B cell (primary cell): ENCODE measurements around the gene IRX5. TPM values are rescaled to one million over a fixed set of nuclear protein-coding genes. Genes with fewer than 3 reads are reported as not detected.

Experiments used
- ATAC-seq: fragments of 200-7000 bp; cut with Tn5 transposase; one replicate; pipeline ENCODE4 v1.10.0; 2021; ENCODE audit warnings: low read depth, mild to moderate bottlenecking, moderate number of reproducible peaks, moderate library complexity
- CTCF ChIA-PET: fragments of 350-600 bp; sonication (Branson Sonifier 250); formaldehyde crosslinking; loops from one replicate; lab custom pipeline; 2021; ENCODE audit warnings: antibody characterized with exemption, inconsistent platforms; lab: Charles Lee
- POLR2A ChIA-PET: fragments of 350-600 bp; sonication (Branson Sonifier 250); formaldehyde crosslinking; loops from one replicate; lab custom pipeline; 2021; ENCODE audit warnings: antibody characterized with exemption; lab: Charles Lee
- DNase-seq: peaks from one replicate; pipeline ENCODE4 v3.0.0; 2013
- H2AFZ ChIP-seq: 2 replicates; pipeline ENCODE4 v1.6.1; 2012; ENCODE audit warnings: mild to moderate bottlenecking, low read depth, low read length; ENCODE audit not compliant: insufficient read depth, poor library complexity, severe bottlenecking
- H3K27ac ChIP-seq, 2 donors: 1 replicate in 1 of 2; 2 replicates in 1 of 2; pipeline ENCODE4 v1.5.1; 2012 to 2013; ENCODE audit warnings: low read length in 2 of 2, mild to moderate bottlenecking in 2 of 2, moderate library complexity in 1 of 2
- H3K27me3 ChIP-seq, 4 experiments: fragments of 200-600 bp in 1 of 4; sonication (generic) in 1 of 4; replicated peaks in 1 of 4; 1 replicate in 2 of 4; 2 replicates in 2 of 4; pipeline versions ENCODE4 v1.6.1 to v1.7.0; 2013 to 2016; ENCODE audit warnings: low read length in 3 of 4, mild to moderate bottlenecking in 2 of 4, mixed read lengths in 1 of 4, moderate library complexity in 1 of 4; ENCODE audit not compliant: insufficient read depth in 4 of 4, control insufficient read depth in 3 of 4; ENCODE audit errors: control extremely low read depth in 1 of 4
- H3K36me3 ChIP-seq, 2 experiments: replicated peaks in 1 of 2; 1 replicate in 1 of 2; 2 replicates in 1 of 2; pipeline versions ENCODE4 v1.6.1 to v1.7.1; 2013; ENCODE audit warnings: low read length in 1 of 2; ENCODE audit not compliant: insufficient read depth in 2 of 2, control insufficient read depth in 1 of 2; ENCODE audit errors: control extremely low read depth in 1 of 2, extremely low read depth in 1 of 2
- H3K4me1 ChIP-seq, 2 donors: fragments of 200-600 bp in 1 of 2; sonication (generic) in 1 of 2; 1 replicate in 1 of 2; 2 replicates in 1 of 2; pipeline versions ENCODE4 v1.5.1 to v1.6.1; 2013 to 2017; ENCODE audit warnings: low read length in 2 of 2; ENCODE audit not compliant: control insufficient read depth in 2 of 2, insufficient read depth in 2 of 2
- H3K4me2 ChIP-seq: replicated peaks from 2 replicates; pipeline ENCODE3; 2012; ENCODE audit warnings: mild to moderate bottlenecking, low read depth, low read length; ENCODE audit not compliant: poor library complexity, severe bottlenecking
- H3K4me3 ChIP-seq, 5 experiments: fragments of 200-600 bp in 1 of 5; sonication (generic) in 1 of 5; 1 replicate in 3 of 5; 2 replicates in 2 of 5; pipeline versions ENCODE4 v1.5.1 to v1.7.0; 2011 to 2016; ENCODE audit warnings: low read length in 4 of 5, mild to moderate bottlenecking in 4 of 5, low read depth in 2 of 5, control low read depth in 1 of 5, moderate library complexity in 1 of 5; ENCODE audit not compliant: insufficient read depth in 1 of 5; ENCODE audit errors: control extremely low read depth in 1 of 5, extremely low read depth in 1 of 5
- H3K79me2 ChIP-seq: fragments of 200-600 bp; sonication (generic); one replicate; pipeline ENCODE4 v1.6.0; 2016; ENCODE audit warnings: low read length; ENCODE audit not compliant: control insufficient read depth, insufficient read depth
- H3K9ac ChIP-seq: fragments of 200-600 bp; sonication (generic); 2 replicates; pipeline ENCODE4 v1.6.1; 2017; ENCODE audit warnings: mild to moderate bottlenecking, low read length, moderate library complexity
- H3K9me3 ChIP-seq, 3 donors: one replicate each; pipeline versions ENCODE4 v1.6.1 to v1.7.1; 2013; ENCODE audit warnings: low read length in 2 of 3; ENCODE audit not compliant: control insufficient read depth in 2 of 3, insufficient read depth in 1 of 3; ENCODE audit errors: control extremely low read depth in 1 of 3
- H4K20me1 ChIP-seq: 2 replicates; pipeline ENCODE4 v1.6.0; 2012; ENCODE audit warnings: mild to moderate bottlenecking, low read length; ENCODE audit not compliant: insufficient read depth, control insufficient read depth, poor library complexity, severe bottlenecking
- H3K27ac Mint-ChIP-seq: one replicate; pipeline ENCODE4 v1.8.0; 2021; ENCODE audit warnings: mixed read lengths
- H3K27me3 Mint-ChIP-seq: one replicate; pipeline ENCODE4 v1.8.0; 2021; ENCODE audit warnings: mixed read lengths
- H3K4me1 Mint-ChIP-seq: one replicate; pipeline ENCODE4 v1.8.0; 2021; ENCODE audit warnings: mixed read lengths
- H3K4me3 Mint-ChIP-seq: one replicate; pipeline ENCODE4 v1.8.0; 2021; ENCODE audit warnings: mixed read lengths
- H3K9me3 Mint-ChIP-seq: one replicate; pipeline ENCODE4 v1.8.0; 2022; ENCODE audit warnings: mixed read lengths; ENCODE audit not compliant: insufficient read depth
- EZH2 ChIP-seq: IDR thresholded peaks from 2 replicates; pipeline ENCODE4 v1.6.1; 2012; ENCODE audit warnings: borderline replicate concordance, low read depth, mild to moderate bottlenecking, moderate library complexity, low read length; ENCODE audit not compliant: insufficient read depth, poor library complexity, severe bottlenecking
- WGBS: methylation state at CpG from one replicate; pipeline ENCODE4 v1.1.5; 2013; ENCODE audit warnings: missing lambda C conversion rate; ENCODE audit not compliant: insufficient coverage; 5-methylcytosine and 5-hydroxymethylcytosine counted together
- intact Hi-C: fragments of 100-400 bp; cut with micrococcal nuclease; formaldehyde crosslinking; loops from one replicate; pipeline ENCODE4 v1.10.0; 2022
- polyA plus RNA-seq: library from polyadenylated mRNA; depleted of rRNA; stranded (reverse); fragments of >200 nt; gene quantifications from 2 replicates; pipeline ENCODE4 v1.2.3, GENCODE V29; 2012
- total RNA-seq, 2 donors: library from RNA; stranded (reverse); fragments of 120-200 nt in 1 of 2; gene quantifications; 1 replicate in 1 of 2; 2 replicates in 1 of 2; pipeline versions ENCODE4 v1.2.3 to v1.2.4, GENCODE V29; 2013 to 2022
- TF ChIP-seq, protein P1 (sequence below): fragments of 200-600 bp; IDR thresholded peaks from one replicate; pipeline ENCODE4 v1.8.0; 2022; ENCODE audit warnings: antibody characterized with exemption, mild to moderate bottlenecking

Gene IRX5
- total and polyA plus RNA-seq, 2 donors (not counting 1 experiment from before 2014, with no cell fraction given) = not detected

DNA sequence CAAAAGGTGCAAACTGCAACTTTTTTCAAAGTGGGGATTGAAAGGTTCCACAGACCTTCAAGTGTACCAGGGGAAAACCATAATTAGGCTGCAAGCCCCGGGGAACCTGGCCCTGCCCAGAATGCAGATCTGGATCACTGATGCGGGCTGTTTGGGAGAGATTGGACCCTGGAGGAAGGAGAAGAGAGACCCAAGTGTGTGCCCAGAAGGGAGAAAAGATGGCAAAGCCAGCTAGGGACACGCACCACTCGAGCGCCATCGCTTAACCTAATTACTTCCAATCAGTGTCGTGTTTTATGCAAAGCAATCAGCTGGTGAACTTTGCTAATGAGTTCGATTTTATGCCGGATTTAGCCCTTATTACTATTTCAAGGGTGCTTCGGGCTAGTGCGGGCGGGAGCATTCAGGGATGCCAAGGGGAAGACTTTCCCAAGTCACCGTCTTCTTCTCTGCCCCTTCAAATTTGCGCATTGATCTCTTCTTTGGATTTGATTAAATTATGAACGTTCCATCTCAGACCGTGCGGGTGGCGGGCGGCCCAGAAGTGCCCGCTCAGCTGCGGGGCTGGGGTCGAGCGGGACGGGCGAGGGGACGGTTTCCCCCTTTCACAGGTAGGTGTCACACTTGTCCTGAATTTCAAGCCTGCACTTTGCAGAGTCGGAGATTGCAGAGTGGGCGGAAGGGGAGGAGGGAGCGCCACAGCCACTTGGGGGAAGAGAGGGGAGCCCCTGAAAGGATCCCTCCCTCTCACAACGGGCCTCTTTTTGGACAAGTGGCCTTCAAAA lies 4.0 kb downstream of the IRX5 start:
- Mint-ChIP-seq H3K4me3 (no peak overlapping the region), H3K27ac (no peak overlapping the region), H3K9me3 (no peaks in the 10 kb centered on the region), H3K27me3 (peaks cover 51% of the 10 kb centered on the region), H3K4me1 (peaks cover 22% of the 10 kb centered on the region)
- H3K36me3 ChIP-seq = no peaks in the 10 kb centered on the region
- H3K9me3 ChIP-seq = peaks cover 0 to 81% (median 24%) of the 10 kb centered on the region in 3 donors
- POLR2A ChIA-PET = no interaction called here
- H2AFZ ChIP-seq = no peak overlapping the region
- no peak overlapping the region for H3K4me3 ChIP-seq
- TF ChIP-seq, protein P1, sequence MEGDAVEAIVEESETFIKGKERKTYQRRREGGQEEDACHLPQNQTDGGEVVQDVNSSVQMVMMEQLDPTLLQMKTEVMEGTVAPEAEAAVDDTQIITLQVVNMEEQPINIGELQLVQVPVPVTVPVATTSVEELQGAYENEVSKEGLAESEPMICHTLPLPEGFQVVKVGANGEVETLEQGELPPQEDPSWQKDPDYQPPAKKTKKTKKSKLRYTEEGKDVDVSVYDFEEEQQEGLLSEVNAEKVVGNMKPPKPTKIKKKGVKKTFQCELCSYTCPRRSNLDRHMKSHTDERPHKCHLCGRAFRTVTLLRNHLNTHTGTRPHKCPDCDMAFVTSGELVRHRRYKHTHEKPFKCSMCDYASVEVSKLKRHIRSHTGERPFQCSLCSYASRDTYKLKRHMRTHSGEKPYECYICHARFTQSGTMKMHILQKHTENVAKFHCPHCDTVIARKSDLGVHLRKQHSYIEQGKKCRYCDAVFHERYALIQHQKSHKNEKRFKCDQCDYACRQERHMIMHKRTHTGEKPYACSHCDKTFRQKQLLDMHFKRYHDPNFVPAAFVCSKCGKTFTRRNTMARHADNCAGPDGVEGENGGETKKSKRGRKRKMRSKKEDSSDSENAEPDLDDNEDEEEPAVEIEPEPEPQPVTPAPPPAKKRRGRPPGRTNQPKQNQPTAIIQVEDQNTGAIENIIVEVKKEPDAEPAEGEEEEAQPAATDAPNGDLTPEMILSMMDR = no peak
- 16% methylated on average over 26 of the region's 30 CpGs for WGBS
- CTCF ChIA-PET = no interaction called here
- H3K79me2 ChIP-seq = no peaks in the 10 kb centered on the region
- H3K27ac ChIP-seq = no peak overlapping the region
- no peaks in the 10 kb centered on the region for H4K20me1 ChIP-seq
- intact Hi-C loops = no loop called here
- H3K4me2 ChIP-seq = no peak overlapping the region
- H3K9ac ChIP-seq = no peak overlapping the region
- peaks cover 0 to 93% (median 54%) of the 10 kb centered on the region in 4 experiments for H3K27me3 ChIP-seq
- ATAC-seq (no peak), DNase-seq (peak; percentile 31)
- H3K4me1 ChIP-seq = peaks cover 47 to 66% of the 10 kb centered on the region in 2 donors

DNA sequence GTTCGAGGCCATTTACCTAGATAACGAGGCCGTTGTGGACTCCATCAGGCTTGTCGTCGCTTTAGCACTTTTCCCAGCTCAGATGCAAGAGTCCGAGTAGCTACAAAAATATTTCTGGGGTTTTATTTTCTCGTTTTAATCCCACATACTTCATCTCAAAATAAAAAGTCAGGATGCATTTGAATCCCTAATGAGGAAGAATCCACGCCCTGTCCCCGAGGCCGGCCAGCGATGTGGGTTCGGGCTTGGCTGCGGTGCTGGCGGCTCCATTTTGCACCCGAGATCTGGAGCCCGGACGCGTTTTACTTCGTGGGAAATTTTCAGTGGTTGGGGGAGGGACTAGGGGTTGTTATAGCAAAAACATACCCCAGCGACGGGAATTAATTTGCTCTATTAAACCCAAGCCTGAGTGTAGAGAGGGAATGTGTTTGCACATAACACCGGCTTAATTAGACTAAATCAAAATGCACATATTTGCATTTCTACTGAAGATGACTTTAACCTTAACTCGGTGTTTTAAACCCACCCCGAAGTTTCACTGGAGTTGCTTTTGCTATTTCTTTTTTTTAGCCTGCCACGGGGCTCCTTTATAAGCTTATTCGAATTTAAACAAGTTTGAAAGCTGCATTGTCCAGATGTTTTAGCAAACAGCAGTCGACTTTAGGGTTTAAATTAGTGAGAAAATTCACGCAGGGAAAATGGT lies 4.8 kb downstream of the IRX5 start:
- CTCF ChIA-PET = no interaction called here
- 14% methylated on average over 22 of the region's 28 CpGs for WGBS

More for the DNA sequence above, 4.8 kb downstream of the IRX5 start:
- Mint-ChIP-seq H3K4me3 (no peak overlapping the region), H3K27me3 (peaks cover 54% of the 10 kb centered on the region), H3K4me1 (peaks cover 16% of the 10 kb centered on the region), H3K27ac (no peak overlapping the region), H3K9me3 (no peaks in the 10 kb centered on the region)
- Histone ChIP-seq H3K79me2 (no peaks in the 10 kb centered on the region), H3K4me2 (no peak overlapping the region), H3K9ac (no peak overlapping the region), H4K20me1 (no peaks in the 10 kb centered on the region), H3K36me3 (no peaks in the 10 kb centered on the region), H3K4me1 (peaks cover 40 to 60% of the 10 kb centered on the region in 2 donors), H3K27me3 (peaks cover 0 to 93% (median 58%) of the 10 kb centered on the region in 4 experiments), H2AFZ (no peak overlapping the region), H3K4me3 (no peak overlapping the region), H3K27ac (no peak overlapping the region), H3K9me3 (peaks cover 0 to 80% (median 24%) of the 10 kb centered on the region in 3 donors)
- POLR2A ChIA-PET = no interaction called here
- TF ChIP-seq EZH2 = no peak
- TF ChIP-seq, protein P1 = no peak
- no peak for DNase-seq
- no peak for ATAC-seq
- intact Hi-C loops = no loop called here
